K562 (cell line): ENCODE measurements around the gene MRPL41. TPM values are rescaled to one million over a fixed set of nuclear protein-coding genes. Genes with fewer than 3 reads are reported as not detected.

Experiments used
- ATAC-seq: fragments of 200-7000 bp; cut with Tn5 transposase; 3 replicates; pipeline ENCODE4 v1.9.1; 2020; ENCODE audit warnings: moderate library complexity
- BruUV-seq: library from RNA; stranded (reverse); fragments of 400-500 nt; replicated peaks from 2 replicates; lab custom pipeline; 2021; lab: Mats Ljungman, UMichigan
- CTCF ChIA-PET: fragments of 300-600 bp; formaldehyde crosslinking; extraction: SDS; loops from one replicate; lab custom pipeline; 2021; ENCODE audit warnings: low intra/inter-chr PET ratio; lab: Yijun Ruan, JAX
- POLR2A ChIA-PET: fragments of 300-600, 350-650 bp; sonication (Branson Sonifier 250); formaldehyde crosslinking; extraction: SDS; loops from one replicate; lab custom pipeline; 2021; ENCODE audit warnings: antibody characterized with exemption, inconsistent platforms; lab: Yijun Ruan, JAX
- DNase-seq, 4 experiments: peaks; one replicate each; pipeline versions ENCODE4 v3.0.0 to v3.0.0-alpha.2; 2011 to 2018; ENCODE audit warnings: low spot score in 3 of 4, mixed read lengths in 3 of 4; ENCODE audit errors: extremely low read depth in 1 of 4
- FAIRE-seq: peaks from 2 replicates; lab custom pipeline; 2011; peaks lifted over from hg19 to GRCh38; lab: Jason Lieb, UNC
- H2AFZ ChIP-seq: 2 replicates; pipeline ENCODE4 v1.6.0; 2011; ENCODE audit warnings: low read depth, low read length, control low read depth, inconsistent platforms
- H3K27ac ChIP-seq: fragments of 200-600 bp; 3 replicates; pipeline ENCODE4 v1.8.0; 2011; ENCODE audit warnings: low read depth, mild to moderate bottlenecking, control low read depth, inconsistent platforms, low read length, moderate library complexity, mixed read lengths; ENCODE audit errors: extremely low read depth
- H3K27me3 ChIP-seq, 2 experiments: fragments of 300-600 bp in 1 of 2; 2 replicates in 1 of 2; 3 replicates in 1 of 2; pipeline versions ENCODE4 v1.6.0 to v1.8.0; 2011; ENCODE audit warnings: inconsistent platforms in 2 of 2, low read length in 2 of 2, mild to moderate bottlenecking in 1 of 2, mixed read lengths in 1 of 2, moderate library complexity in 1 of 2; ENCODE audit not compliant: control insufficient read depth in 2 of 2, insufficient read depth in 2 of 2
- H3K36me3 ChIP-seq: fragments of 300-600 bp; 3 replicates; pipeline ENCODE4 v1.8.0; 2011; ENCODE audit warnings: mild to moderate bottlenecking, low read length, inconsistent platforms; ENCODE audit not compliant: control insufficient read depth, insufficient read depth
- H3K4me1 ChIP-seq, 2 experiments: fragments of 200-600 bp in 1 of 2; replicated peaks in 1 of 2; 2 replicates in 1 of 2; 3 replicates in 1 of 2; pipeline versions ENCODE4 v1.5.1 to v1.8.0; 2011; ENCODE audit warnings: inconsistent platforms in 2 of 2, low read length in 2 of 2, mild to moderate bottlenecking in 1 of 2, mixed read lengths in 1 of 2, moderate library complexity in 1 of 2; ENCODE audit not compliant: control insufficient read depth in 2 of 2, insufficient read depth in 2 of 2
- H3K4me2 ChIP-seq: 2 replicates; pipeline ENCODE4 v1.6.1; 2011; ENCODE audit warnings: low read length, control low read depth, inconsistent platforms, mixed read lengths; ENCODE audit not compliant: insufficient read depth
- H3K4me3 ChIP-seq: fragments of 200-600 bp; sonication (generic), shearing (Covaris generic); 2 replicates; pipeline ENCODE4 v1.5.1; 2016; ENCODE audit warnings: control low read depth, inconsistent platforms
- H3K79me2 ChIP-seq: fragments of 200-600 bp; 3 replicates; pipeline ENCODE4 v1.8.0; 2011; ENCODE audit warnings: low read length, inconsistent platforms; ENCODE audit not compliant: control insufficient read depth, insufficient read depth
- H3K9ac ChIP-seq, 2 experiments: 2 replicates each; pipeline versions ENCODE4 v1.6.0 to v1.6.1; 2011; ENCODE audit warnings: low read depth in 2 of 2, low read length in 2 of 2, control low read depth in 1 of 2, inconsistent platforms in 1 of 2, mild to moderate bottlenecking in 1 of 2, mixed read lengths in 1 of 2; ENCODE audit not compliant: insufficient read depth in 1 of 2
- H3K9me1 ChIP-seq: one replicate; pipeline ENCODE4 v1.6.0; 2011; ENCODE audit warnings: inconsistent platforms, mild to moderate bottlenecking, low read length, moderate library complexity; ENCODE audit not compliant: control insufficient read depth, insufficient read depth
- H3K9me3 ChIP-seq: replicated peaks from 2 replicates; pipeline ENCODE4 v1.5.1; 2011; ENCODE audit warnings: low read depth, low read length, inconsistent platforms; ENCODE audit not compliant: control insufficient read depth, insufficient read depth
- H4K20me1 ChIP-seq: replicated peaks from 2 replicates; pipeline ENCODE4 v1.6.1; 2011; ENCODE audit warnings: low read length, inconsistent platforms, mixed read lengths; ENCODE audit not compliant: control insufficient read depth, insufficient read depth
- CHD2 ChIP-seq: IDR thresholded peaks from 2 replicates; pipeline ENCODE4 v1.6.1; 2011; ENCODE audit warnings: low read depth, low read length
- EGR1 ChIP-seq: fragments of 450-650 bp; conservative IDR thresholded peaks from 2 replicates; pipeline ENCODE4 v1.6.1; 2017; ENCODE audit warnings: mild to moderate bottlenecking
- KAT8 ChIP-seq: fragments of 450-650 bp; IDR thresholded peaks from 2 replicates; pipeline ENCODE4 v1.6.1; 2016; ENCODE audit warnings: low read depth, mild to moderate bottlenecking
- SETDB1 ChIP-seq: IDR thresholded peaks from one replicate; pipeline ENCODE4 v1.6.1; 2012; ENCODE audit warnings: low read length, control low read depth, inconsistent platforms
- ZMIZ1 ChIP-seq, 2 experiments: fragments of 150-350 bp in 1 of 2; IDR thresholded peaks; 2 replicates each; pipeline ENCODE4 v1.6.1; 2012 to 2016; ENCODE audit warnings: low read depth in 2 of 2, low read length in 2 of 2, mild to moderate bottlenecking in 1 of 2, moderate library complexity in 1 of 2
- ZNF324 ChIP-seq: fragments of 250-450 bp; sonication (Bioruptor Pico); IDR thresholded peaks from 2 replicates; pipeline ENCODE4 v1.4.0; 2020; ENCODE audit warnings: mild to moderate bottlenecking
- ZNF764 ChIP-seq: fragments of 250-450 bp; sonication (Bioruptor Pico); IDR thresholded peaks from 2 replicates; pipeline ENCODE4 v1.4.0; 2020; ENCODE audit warnings: low read depth, mild to moderate bottlenecking, moderate library complexity
- WGBS: fragments of 100-300 bp; shearing (Covaris generic); methylation state at CpG from one replicate; pipeline ENCODE4 v1.1.6; 2016; ENCODE audit warnings: low coverage, mixed read lengths; ENCODE audit not compliant: insufficient coverage; ENCODE audit errors: missing lambda C conversion rate; 5-methylcytosine and 5-hydroxymethylcytosine counted together
- in situ Hi-C: fragments of 300-500 bp; cut with MboI; formaldehyde crosslinking; loops from 4 replicates; pipeline ENCODE4 v1.15.0; 2018; ENCODE audit warnings: inconsistent platforms, mixed read lengths
- intact Hi-C: fragments of 100-400 bp; cut with micrococcal nuclease; formaldehyde crosslinking; loops from 2 replicates; pipeline ENCODE4 v1.14.2; 2022
- polyA plus RNA-seq, 8 experiments: library from polyadenylated mRNA; depleted of rRNA in 4 of 8; stranded (reverse) in 5 of 8; unstranded in 3 of 8; fragments of >200 nt; fragmentation: Nextera tagmentation in 2 of 8; fragmentation: Illumina TruSeq in 1 of 8; extraction: Ambion mirVana in 2 of 8; extraction: Trizol in 1 of 8; gene quantifications; 2 replicates each; pipeline versions ENCODE4 v1.2.1 to v1.2.3, GENCODE V29; 2011 to 2014; ENCODE audit warnings: inconsistent platforms in 1 of 8, missing spikeins in 1 of 8
- total RNA-seq, 7 experiments: library from RNA; depleted of rRNA in 6 of 7; stranded (reverse); fragments of >200 nt in 6 of 7; fragmentation: Illumina TruSeq in 2 of 7; extraction: Trizol in 2 of 7; gene quantifications; 2 replicates each; pipeline versions ENCODE4 v1.2.1 to v1.2.3, GENCODE V29; 2011 to 2021; ENCODE audit warnings: low replicate concordance in 1 of 7
- TF ChIP-seq, protein P1 (sequence below): fragments of 200-800 bp; sonication (Bioruptor generic); IDR thresholded peaks from 2 replicates; pipeline ENCODE4 v1.6.1; 2016; ENCODE audit warnings: missing genetic modification characterization, missing compliant biosample characterization

MRPL41 gene
- total and polyA plus RNA-seq, 9 of the 15 experiments (the other 6 are each of a cell fraction or from before 2014, with no cell fraction given), result 2.6 to 259 (median 21.6) TPM

DNA sequence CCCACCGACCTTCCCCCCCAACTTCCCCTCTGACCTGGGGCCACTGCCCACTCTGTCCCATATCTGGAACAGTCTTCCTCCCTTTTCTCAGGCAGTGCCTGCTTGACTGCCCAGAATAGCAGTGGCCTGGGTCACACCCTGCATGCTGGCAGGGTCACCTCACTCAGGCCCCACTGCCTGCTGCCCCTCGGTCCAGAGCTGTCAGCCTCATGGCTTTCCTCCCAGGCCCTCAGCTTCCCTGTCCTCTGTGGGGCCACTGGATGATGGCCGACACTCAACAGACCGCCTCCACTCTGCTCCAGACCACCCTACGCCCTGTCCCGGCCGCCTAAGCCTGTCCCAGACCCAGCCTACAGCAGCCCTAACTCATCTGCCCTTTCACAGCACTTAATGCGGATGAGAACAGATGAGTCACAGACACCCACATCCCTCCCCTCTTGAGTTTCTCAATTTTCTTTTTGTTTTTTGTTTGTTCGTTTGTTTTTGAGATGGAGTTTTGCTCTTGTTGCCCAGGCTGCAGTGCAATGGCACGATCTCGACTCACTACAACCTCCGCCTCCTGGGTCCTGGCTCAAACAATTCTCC is 7.4 kb upstream of the MRPL41 start (continued):
- no peak for TF ChIP-seq ZMIZ1 (IDR thresholded peaks at IDR 0.05; ENCODE audit: low read depth in 2 of 2, low read length in 2 of 2)

GRCh38 chr9:137545123-137545522 is 6.6 kb upstream of the MRPL41 start:
- Histone ChIP-seq H3K27me3 (peaks cover 0 to 5% of the 10 kb centered on the region in 2 experiments; a peak in 1 of 5 replicates), H3K79me2 (no peaks in the 10 kb centered on the region), H2AFZ (no peak overlapping the region), H4K20me1 (no peaks in the 10 kb centered on the region), H3K27ac (no peak overlapping the region), H3K4me3 (no peak overlapping the region), H3K9me1 (no peaks in the 10 kb centered on the region), H3K9me3 (peaks cover 2% of the 10 kb centered on the region; the same call in 1 of the 2 replicates), H3K9ac (peak overlapping the region in 1 of 2 experiments; percentile 41; a peak in 1 of 4 replicates), H3K36me3 (no peaks in the 10 kb centered on the region), H3K4me1 (peaks cover 0 to 46% of the 10 kb centered on the region in 2 experiments; a peak in 3 of 5 replicates), H3K4me2 (no peak overlapping the region)
- TF ChIP-seq ZNF324, result no peak
- no peak for TF ChIP-seq ZNF764 (CRISPR knock-in tag)
- no peak for TF ChIP-seq KAT8
- TF ChIP-seq, protein P1, sequence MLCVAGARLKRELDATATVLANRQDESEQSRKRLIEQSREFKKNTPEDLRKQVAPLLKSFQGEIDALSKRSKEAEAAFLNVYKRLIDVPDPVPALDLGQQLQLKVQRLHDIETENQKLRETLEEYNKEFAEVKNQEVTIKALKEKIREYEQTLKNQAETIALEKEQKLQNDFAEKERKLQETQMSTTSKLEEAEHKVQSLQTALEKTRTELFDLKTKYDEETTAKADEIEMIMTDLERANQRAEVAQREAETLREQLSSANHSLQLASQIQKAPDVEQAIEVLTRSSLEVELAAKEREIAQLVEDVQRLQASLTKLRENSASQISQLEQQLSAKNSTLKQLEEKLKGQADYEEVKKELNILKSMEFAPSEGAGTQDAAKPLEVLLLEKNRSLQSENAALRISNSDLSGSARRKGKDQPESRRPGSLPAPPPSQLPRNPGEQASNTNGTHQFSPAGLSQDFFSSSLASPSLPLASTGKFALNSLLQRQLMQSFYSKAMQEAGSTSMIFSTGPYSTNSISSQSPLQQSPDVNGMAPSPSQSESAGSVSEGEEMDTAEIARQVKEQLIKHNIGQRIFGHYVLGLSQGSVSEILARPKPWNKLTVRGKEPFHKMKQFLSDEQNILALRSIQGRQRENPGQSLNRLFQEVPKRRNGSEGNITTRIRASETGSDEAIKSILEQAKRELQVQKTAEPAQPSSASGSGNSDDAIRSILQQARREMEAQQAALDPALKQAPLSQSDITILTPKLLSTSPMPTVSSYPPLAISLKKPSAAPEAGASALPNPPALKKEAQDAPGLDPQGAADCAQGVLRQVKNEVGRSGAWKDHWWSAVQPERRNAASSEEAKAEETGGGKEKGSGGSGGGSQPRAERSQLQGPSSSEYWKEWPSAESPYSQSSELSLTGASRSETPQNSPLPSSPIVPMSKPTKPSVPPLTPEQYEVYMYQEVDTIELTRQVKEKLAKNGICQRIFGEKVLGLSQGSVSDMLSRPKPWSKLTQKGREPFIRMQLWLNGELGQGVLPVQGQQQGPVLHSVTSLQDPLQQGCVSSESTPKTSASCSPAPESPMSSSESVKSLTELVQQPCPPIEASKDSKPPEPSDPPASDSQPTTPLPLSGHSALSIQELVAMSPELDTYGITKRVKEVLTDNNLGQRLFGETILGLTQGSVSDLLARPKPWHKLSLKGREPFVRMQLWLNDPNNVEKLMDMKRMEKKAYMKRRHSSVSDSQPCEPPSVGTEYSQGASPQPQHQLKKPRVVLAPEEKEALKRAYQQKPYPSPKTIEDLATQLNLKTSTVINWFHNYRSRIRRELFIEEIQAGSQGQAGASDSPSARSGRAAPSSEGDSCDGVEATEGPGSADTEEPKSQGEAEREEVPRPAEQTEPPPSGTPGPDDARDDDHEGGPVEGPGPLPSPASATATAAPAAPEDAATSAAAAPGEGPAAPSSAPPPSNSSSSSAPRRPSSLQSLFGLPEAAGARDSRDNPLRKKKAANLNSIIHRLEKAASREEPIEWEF, result no peak
- no peak for TF ChIP-seq CHD2
- no peak for TF ChIP-seq SETDB1
- no peak for TF ChIP-seq EGR1
- intact Hi-C loops, result no loop called here
- no peak for FAIRE-seq
- DNase-seq, result no peak
- ATAC-seq, result no peak
- WGBS, result 53% methylated on average over 10 of the region's 10 CpGs
- ChIA-PET POLR2A (interaction anchor here (0.6 to 0.7 kb wide), 3 partner anchors 36 to 196 kb away, joined by 3 read pairs; no protein-coding TSS in a partner anchor), CTCF (no interaction called here)
- no TSS peak for BruUV-seq
- in situ Hi-C loops, result no loop called here
